Loucy (cell line): ENCODE measurements around the gene ZFP3.
"Not testable (repeated sequence)": the region's sequence is repeated elsewhere in the genome, so short reads cannot be mapped to it uniquely, and the experiment has no call there.

ENCODE experiments used
- H2AFZ ChIP-seq: fragments of 200-600 bp; sonication (generic); 2 replicates; pipeline ENCODE4 v1.6.0; 2016; ENCODE audit warnings: antibody characterized with exemption, mild to moderate bottlenecking, low read length, moderate library complexity
- H3F3A ChIP-seq: fragments of 200-600 bp; 2 replicates; pipeline ENCODE4 v1.6.0; 2016; ENCODE audit warnings: antibody characterized with exemption, low read depth, mild to moderate bottlenecking
- H3K27me3 ChIP-seq: fragments of 200-600 bp; sonication (generic); 2 replicates; pipeline ENCODE4 v1.6.1; 2014; ENCODE audit warnings: low read length, mild to moderate bottlenecking; ENCODE audit not compliant: insufficient read depth, poor library complexity, severe bottlenecking
- H3K36me3 ChIP-seq: fragments of 200-600 bp; sonication (generic); 2 replicates; pipeline ENCODE4 v1.6.1; 2016; ENCODE audit warnings: low read length; ENCODE audit not compliant: insufficient read depth
- H3K4me1 ChIP-seq: fragments of 200-600 bp; sonication (generic); 2 replicates; pipeline ENCODE4 v1.5.1; 2014; ENCODE audit warnings: low read length, mild to moderate bottlenecking; ENCODE audit not compliant: insufficient read depth, poor library complexity, severe bottlenecking
- H3K4me2 ChIP-seq: fragments of 200-600 bp; sonication (generic); 2 replicates; pipeline ENCODE4 v1.6.0; 2014; ENCODE audit warnings: antibody characterized with exemption, low read length, low read depth, mild to moderate bottlenecking; ENCODE audit not compliant: poor library complexity, severe bottlenecking
- H3K4me3 ChIP-seq: fragments of 200-600 bp; sonication (generic); 2 replicates; pipeline ENCODE4 v1.5.1; 2014; ENCODE audit warnings: low read length, mild to moderate bottlenecking, mixed read lengths; ENCODE audit not compliant: poor library complexity, severe bottlenecking
- H3K79me2 ChIP-seq: fragments of 200-600 bp; sonication (generic); 2 replicates; pipeline ENCODE4 v1.6.1; 2014; ENCODE audit warnings: low read length; ENCODE audit not compliant: insufficient read depth
- H3K9ac ChIP-seq: fragments of 200-600 bp; sonication (generic); 2 replicates; pipeline ENCODE4 v1.6.0; 2014; ENCODE audit warnings: mild to moderate bottlenecking, low read depth, low read length, moderate library complexity; ENCODE audit not compliant: poor library complexity, severe bottlenecking
- H3K9me2 ChIP-seq: fragments of 200-600 bp; sonication (generic); replicated peaks from 2 replicates; pipeline ENCODE4 v1.6.1; 2016; ENCODE audit warnings: low read depth, low read length, mixed read lengths
- H3K9me3 ChIP-seq: fragments of 200-600 bp; sonication (generic); 2 replicates; pipeline ENCODE4 v1.6.1; 2014; ENCODE audit warnings: mild to moderate bottlenecking, antibody characterized with exemption, low read length, low read depth; ENCODE audit not compliant: insufficient read depth
- H4K20me1 ChIP-seq: fragments of 200-600 bp; sonication (generic); 2 replicates; pipeline ENCODE4 v1.6.0; 2014; ENCODE audit warnings: antibody characterized with exemption, low read length, mild to moderate bottlenecking; ENCODE audit not compliant: insufficient read depth, poor library complexity, severe bottlenecking
- EZH2phosphoT487 ChIP-seq: fragments of 200-600 bp; IDR thresholded peaks from 2 replicates; pipeline ENCODE4 v1.6.1; 2018; ENCODE audit warnings: antibody characterized with exemption, mild to moderate bottlenecking, moderate library complexity, borderline replicate concordance
- TF ChIP-seq, protein P1 (sequence below): fragments of 200-600 bp; sonication (generic); conservative IDR thresholded peaks from 2 replicates; pipeline ENCODE4 v1.5.1; 2014; ENCODE audit warnings: mild to moderate bottlenecking, antibody characterized with exemption, low read length

Gene ZFP3

DNA sequence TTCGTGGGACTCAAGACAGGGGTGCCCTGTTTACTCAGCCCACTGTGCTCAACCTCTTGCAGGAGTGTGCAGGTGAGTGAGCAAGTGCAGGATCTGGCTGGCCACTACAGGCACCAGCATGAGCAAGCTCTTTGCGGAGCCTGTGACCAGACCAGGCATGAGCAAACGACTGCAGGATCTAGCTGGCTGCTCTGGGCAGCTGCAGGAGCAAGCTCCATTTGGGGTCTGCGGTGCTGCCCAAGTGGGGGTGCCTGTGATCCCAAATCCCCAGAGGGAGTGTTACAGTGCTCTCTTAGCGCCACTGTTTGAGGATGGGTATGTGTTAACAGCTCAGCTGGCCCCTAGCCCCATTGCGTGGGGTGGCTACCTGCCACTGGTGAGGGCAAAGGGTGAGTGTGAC lies 40.0 kb downstream of the ZFP3 start:
- no peak overlapping the region for H3K4me3 ChIP-seq
- no peaks in the 10 kb centered on the region for H3K9me3 ChIP-seq
- TF ChIP-seq EZH2phosphoT487 = no peak
- TF ChIP-seq, protein P1, sequence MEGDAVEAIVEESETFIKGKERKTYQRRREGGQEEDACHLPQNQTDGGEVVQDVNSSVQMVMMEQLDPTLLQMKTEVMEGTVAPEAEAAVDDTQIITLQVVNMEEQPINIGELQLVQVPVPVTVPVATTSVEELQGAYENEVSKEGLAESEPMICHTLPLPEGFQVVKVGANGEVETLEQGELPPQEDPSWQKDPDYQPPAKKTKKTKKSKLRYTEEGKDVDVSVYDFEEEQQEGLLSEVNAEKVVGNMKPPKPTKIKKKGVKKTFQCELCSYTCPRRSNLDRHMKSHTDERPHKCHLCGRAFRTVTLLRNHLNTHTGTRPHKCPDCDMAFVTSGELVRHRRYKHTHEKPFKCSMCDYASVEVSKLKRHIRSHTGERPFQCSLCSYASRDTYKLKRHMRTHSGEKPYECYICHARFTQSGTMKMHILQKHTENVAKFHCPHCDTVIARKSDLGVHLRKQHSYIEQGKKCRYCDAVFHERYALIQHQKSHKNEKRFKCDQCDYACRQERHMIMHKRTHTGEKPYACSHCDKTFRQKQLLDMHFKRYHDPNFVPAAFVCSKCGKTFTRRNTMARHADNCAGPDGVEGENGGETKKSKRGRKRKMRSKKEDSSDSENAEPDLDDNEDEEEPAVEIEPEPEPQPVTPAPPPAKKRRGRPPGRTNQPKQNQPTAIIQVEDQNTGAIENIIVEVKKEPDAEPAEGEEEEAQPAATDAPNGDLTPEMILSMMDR = no peak
- H3K27me3 ChIP-seq = no peaks in the 10 kb centered on the region
- H3K4me2 ChIP-seq = no peak overlapping the region
- H3K4me1 ChIP-seq = no peaks in the 10 kb centered on the region
- H4K20me1 ChIP-seq = no peaks in the 10 kb centered on the region
- peaks cover 2% of the 10 kb centered on the region; the same call in 1 of the 2 replicates for H3F3A ChIP-seq
- no peaks in the 10 kb centered on the region for H3K79me2 ChIP-seq
- no peak overlapping the region for H3K9ac ChIP-seq
- H3K9me2 ChIP-seq = no peaks in the 10 kb centered on the region
- H3K36me3 ChIP-seq = no peaks in the 10 kb centered on the region
- H2AFZ ChIP-seq = no peak overlapping the region

DNA sequence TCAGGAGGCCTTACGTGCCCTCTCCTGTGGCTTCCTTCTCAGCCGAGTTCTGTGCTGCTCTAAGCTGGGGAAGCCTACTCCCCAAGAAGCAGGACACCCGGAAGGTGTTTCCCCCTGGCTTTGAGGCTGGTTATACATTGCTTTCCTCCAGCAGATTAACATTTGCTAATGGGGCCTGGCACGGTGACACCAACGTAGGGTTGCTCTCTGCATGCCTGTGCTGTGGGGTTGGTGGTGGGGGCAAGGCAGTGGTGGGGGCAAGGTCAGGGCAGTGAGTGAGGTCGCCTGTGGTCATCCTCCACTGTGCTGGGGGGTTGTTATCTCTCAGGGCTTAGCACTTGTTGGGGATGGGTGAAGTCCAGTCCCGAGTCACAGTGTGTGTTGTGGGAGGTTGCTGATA lies 41.8 kb downstream of the ZFP3 start:
- Histone ChIP-seq H3F3A (no peaks in the 10 kb centered on the region), H2AFZ (no peak overlapping the region), H3K9ac (no peak overlapping the region), H3K4me2 (no peak overlapping the region), H4K20me1 (no peaks in the 10 kb centered on the region), H3K9me3 (no peaks in the 10 kb centered on the region), H3K4me1 (no peaks in the 10 kb centered on the region), H3K9me2 (no peaks in the 10 kb centered on the region), H3K79me2 (no peaks in the 10 kb centered on the region), H3K4me3 (no peak overlapping the region), H3K27me3 (no peaks in the 10 kb centered on the region), H3K36me3 (no peaks in the 10 kb centered on the region)
- TF ChIP-seq, protein P1 = no peak

DNA sequence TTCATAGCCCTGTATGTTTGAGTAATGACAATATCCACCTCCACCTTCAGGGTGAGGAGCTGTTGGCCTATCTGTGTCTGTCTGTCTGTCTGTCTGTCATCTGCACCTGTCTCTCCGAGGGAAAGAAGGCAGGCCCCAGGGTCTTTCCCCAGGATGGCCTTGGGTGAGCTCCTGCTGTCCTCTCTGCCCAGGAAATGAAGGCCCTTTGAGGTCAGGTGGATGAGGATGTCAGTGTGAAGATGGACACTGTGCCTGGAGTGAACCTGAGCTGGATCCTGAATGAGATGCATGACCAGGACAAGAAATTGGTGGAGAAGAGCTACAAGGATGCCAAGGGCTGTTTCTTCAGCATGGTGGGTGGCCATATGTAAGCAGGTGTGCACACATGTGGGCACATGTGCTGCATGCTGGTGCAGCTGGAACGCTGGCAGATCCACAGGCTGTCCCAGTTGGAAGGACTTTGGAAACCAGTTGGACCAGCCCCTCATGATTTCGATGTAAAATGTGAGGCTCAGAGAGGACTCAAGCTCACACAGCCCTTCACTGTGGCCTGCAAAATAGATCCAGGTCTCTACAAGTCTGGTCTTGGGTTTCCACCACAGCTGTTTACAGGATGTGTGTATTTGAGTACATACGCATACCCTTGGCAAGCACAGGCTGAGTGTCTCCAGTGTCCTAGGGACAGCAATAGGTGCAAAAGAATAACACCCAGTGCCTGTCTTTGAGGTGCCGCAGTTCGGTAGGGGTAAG lies 42.3 kb downstream of the ZFP3 start:
- H3K79me2 ChIP-seq, H3K4me1 ChIP-seq, H3K9ac ChIP-seq, H3K4me3 ChIP-seq, H2AFZ ChIP-seq, H3K27me3 ChIP-seq, H3K4me2 ChIP-seq, H3K36me3 ChIP-seq, H3F3A ChIP-seq, H3K9me2 ChIP-seq, H3K9me3 ChIP-seq, H4K20me1 ChIP-seq: not testable (repeated sequence)

DNA sequence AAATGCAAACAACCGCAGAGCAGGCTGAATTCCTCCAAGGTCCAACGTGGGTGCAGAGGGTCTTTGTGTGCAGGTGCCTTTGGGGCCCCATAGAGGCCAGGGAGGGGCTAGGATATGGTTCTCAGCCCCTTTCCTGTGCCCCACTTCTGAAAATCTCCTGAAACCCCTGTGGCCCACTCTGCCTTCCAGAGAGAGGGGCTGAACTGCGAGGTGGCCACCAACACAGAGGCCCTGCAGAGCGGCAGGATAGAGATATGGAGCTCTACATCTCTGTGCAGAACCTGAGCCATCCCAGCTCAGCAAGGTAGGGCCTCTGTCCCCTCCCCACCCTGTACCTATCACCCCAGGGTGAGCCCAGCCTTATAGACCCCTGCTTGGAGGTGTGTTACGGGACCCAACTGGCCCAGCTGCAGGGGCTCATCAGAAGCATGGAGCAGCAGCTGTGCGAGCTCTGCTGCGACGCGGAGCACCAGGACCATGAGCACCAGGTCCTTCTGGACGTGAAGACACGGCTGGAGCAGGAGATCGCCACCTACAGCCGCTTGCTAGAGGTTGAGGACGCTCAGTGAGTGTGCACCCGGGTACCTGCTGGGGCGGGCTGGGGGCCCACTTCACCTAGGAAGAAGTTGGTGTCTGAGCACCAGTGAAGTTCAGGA lies 43.0 kb downstream of the ZFP3 start:
- no peak overlapping the region for H3K4me3 ChIP-seq
- H2AFZ ChIP-seq = no peak overlapping the region
- no peaks in the 10 kb centered on the region for H3K27me3 ChIP-seq
- H3K9me3 ChIP-seq = no peaks in the 10 kb centered on the region
- H3K36me3 ChIP-seq = no peaks in the 10 kb centered on the region
- H3K79me2 ChIP-seq = no peaks in the 10 kb centered on the region
- no peaks in the 10 kb centered on the region for H3K4me1 ChIP-seq
- no peak overlapping the region for H3K9ac ChIP-seq
- H3K4me2 ChIP-seq = no peak overlapping the region
- no peaks in the 10 kb centered on the region for H3F3A ChIP-seq
- TF ChIP-seq, protein P1 = no peak
- TF ChIP-seq EZH2phosphoT487 = no peak
- no peaks in the 10 kb centered on the region for H3K9me2 ChIP-seq
- no peaks in the 10 kb centered on the region for H4K20me1 ChIP-seq

DNA sequence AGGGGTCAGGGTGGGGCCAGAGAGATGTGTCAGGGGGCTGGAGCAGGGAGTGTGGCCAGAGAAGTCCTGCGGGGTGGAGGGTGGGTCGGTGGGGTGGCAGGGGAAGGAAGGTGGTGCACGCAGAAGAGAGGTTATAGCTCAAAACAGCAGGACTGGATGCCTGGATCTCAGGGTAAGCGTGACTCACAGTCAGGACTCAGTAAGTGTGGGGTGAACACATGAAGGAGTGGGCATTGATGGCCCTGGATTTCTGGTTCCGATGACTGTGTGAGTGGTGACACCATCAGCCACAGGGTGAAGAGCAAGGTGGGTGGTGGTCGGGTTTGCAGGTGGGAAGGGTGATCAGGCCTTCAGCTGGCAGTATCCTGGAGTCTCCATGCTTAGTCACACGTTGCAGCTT lies 43.8 kb downstream of the ZFP3 start:
- not testable (repeated sequence) for H3K4me2 ChIP-seq, H3K4me3 ChIP-seq, H3K9ac ChIP-seq, H4K20me1 ChIP-seq, H3K4me1 ChIP-seq, H3K79me2 ChIP-seq, H2AFZ ChIP-seq, H3K9me3 ChIP-seq, H3F3A ChIP-seq, H3K9me2 ChIP-seq, H3K27me3 ChIP-seq, H3K36me3 ChIP-seq
